Immature natural killer cell (primary cell): ENCODE measurements around the gene TRMT2B. TPM values are rescaled to one million over a fixed set of nuclear protein-coding genes. Genes with fewer than 3 reads are reported as not detected.
A peak's percentile ranks its signal among the peaks of the same experiment; 100 is the strongest.
"Not testable (repeated sequence)": the region's sequence is repeated elsewhere in the genome, so short reads cannot be mapped to it uniquely, and the experiment has no call there.

Experiments
- DNase-seq, 3 donors: peaks; one replicate each; pipeline ENCODE4 v3.0.0; 2022; ENCODE audit warnings: mixed read lengths in 1 of 3
- H3K27ac Mint-ChIP-seq, 6 donors: one replicate each; pipeline ENCODE4 v1.8.0; 2020; ENCODE audit warnings: mixed read lengths in 6 of 6, mild to moderate bottlenecking in 5 of 6, inconsistent platforms in 4 of 6, moderate library complexity in 3 of 6
- H3K27me3 Mint-ChIP-seq, 3 donors: one replicate each; pipeline ENCODE4 v1.8.0; 2020 to 2021; ENCODE audit warnings: low read depth in 3 of 3, mild to moderate bottlenecking in 3 of 3, mixed read lengths in 3 of 3, moderate library complexity in 3 of 3, inconsistent platforms in 1 of 3
- H3K36me3 Mint-ChIP-seq, 3 donors: one replicate each; pipeline ENCODE4 v1.8.0; 2020; ENCODE audit warnings: mixed read lengths in 3 of 3, inconsistent platforms in 2 of 3, mild to moderate bottlenecking in 2 of 3
- H3K4me1 Mint-ChIP-seq, 2 donors: one replicate each; pipeline ENCODE4 v1.8.0; 2020; ENCODE audit warnings: inconsistent platforms in 2 of 2, mild to moderate bottlenecking in 2 of 2, mixed read lengths in 2 of 2, moderate library complexity in 1 of 2
- H3K4me3 Mint-ChIP-seq, 5 donors: one replicate each; pipeline ENCODE4 v1.8.0; 2020; ENCODE audit warnings: mild to moderate bottlenecking in 5 of 5, mixed read lengths in 5 of 5, inconsistent platforms in 3 of 5, moderate library complexity in 3 of 5
- H3K9me3 Mint-ChIP-seq, 6 donors: one replicate each; pipeline ENCODE4 v1.8.0; 2020; ENCODE audit warnings: mild to moderate bottlenecking in 6 of 6, mixed read lengths in 6 of 6, inconsistent platforms in 4 of 6, moderate library complexity in 3 of 6
- polyA plus RNA-seq, 3 donors: library from polyadenylated mRNA; unstranded; fragments of 300-500 nt; fragmentation: Illumina TruSeq; gene quantifications; one replicate each; pipeline ENCODE4 v1.2.3, GENCODE V29; 2021

The TRMT2B gene
- polyA plus RNA-seq, 3 donors from 2014 or later, result 33.4 to 65.8 (median 36.3) TPM

DNA sequence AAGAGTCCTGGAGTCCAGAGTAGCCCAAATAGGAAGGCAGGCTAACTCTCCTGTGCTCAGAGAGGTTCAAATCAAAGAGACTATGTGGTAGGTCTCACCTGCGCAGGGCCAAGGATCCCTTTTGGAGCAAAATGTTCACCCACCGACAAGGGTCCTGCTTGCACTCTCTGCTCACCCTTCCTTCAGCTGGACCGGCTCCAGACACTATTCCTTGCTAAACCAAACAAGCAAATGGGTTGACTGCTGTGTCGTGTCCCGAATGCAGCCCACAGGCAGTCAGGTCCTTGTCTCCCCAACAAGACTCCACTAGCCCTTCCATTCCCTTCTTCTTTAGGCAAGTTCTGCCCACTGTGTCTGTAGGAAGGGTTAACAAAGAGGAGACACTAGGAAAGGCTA lies 760 bp downstream of the TRMT2B start:
- Mint-ChIP-seq H3K27ac (peak overlapping the region; percentile 94 to 98 (median 96)), H3K36me3 (peaks cover 0 to 4% (median 0%) of the 10 kb centered on the region in 3 donors), H3K9me3 (peaks cover 0 to 2% (median 0%) of the 10 kb centered on the region in 6 donors), H3K4me3 (peak overlapping the region; percentile 85 to 97 (median 92)), H3K27me3 (peaks cover 2 to 3% (median 3%) of the 10 kb centered on the region in 3 donors), H3K4me1 (peaks cover 28 to 30% of the 10 kb centered on the region in 2 donors)
- DNase-seq, result no peak

DNA sequence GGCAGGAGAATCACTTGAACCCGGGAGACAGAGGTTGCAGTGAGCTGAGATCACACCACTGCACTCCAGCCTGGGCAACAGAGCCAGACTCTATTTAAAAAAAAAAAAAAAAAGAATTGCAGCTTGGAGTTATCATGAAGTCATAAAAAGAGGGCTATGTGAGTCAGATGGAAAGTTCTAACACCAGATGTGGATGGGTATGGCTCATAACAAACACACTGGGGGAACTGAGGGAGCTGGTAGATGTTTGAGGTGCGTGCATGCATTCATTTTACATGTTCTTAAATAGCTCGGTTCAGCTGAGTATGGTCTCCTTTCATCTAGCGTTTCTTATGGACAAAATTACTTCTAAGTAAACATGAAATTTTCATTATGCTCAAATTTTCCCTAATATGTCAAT lies 11.7 kb downstream of the TRMT2B start:
- Mint-ChIP-seq H3K27me3 (no peaks in the 10 kb centered on the region), H3K36me3 (peaks cover 0 to 16% (median 4%) of the 10 kb centered on the region in 3 donors), H3K27ac (no peak overlapping the region), H3K4me1 (no peaks in the 10 kb centered on the region), H3K4me3 (no peak overlapping the region), H3K9me3 (no peaks in the 10 kb centered on the region)
- no peak for DNase-seq

DNA sequence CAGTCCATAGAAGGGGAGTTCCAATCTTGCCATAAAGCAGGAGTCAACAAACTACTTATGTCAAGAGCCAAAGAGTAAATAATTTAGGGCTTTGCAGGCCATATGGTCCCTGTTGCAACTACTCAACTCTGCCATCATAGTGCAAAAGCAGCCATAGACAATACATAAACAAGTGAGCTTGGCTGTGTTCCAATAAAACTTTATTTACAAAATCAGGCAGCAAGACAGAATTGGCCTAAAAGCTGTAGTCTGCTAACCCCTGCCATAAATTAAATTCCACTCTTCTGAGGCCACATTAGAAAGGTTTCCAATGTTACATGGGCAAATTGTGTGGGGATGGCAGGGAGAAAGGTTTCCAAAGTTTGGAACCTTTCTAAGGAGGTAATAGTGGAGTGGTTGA lies 14.7 kb downstream of the TRMT2B start:
- no peak for DNase-seq
- Mint-ChIP-seq H3K4me3 (no peak overlapping the region), H3K27ac (peak overlapping the region in 1 of 6 donors; percentile 43), H3K4me1 (no peaks in the 10 kb centered on the region), H3K9me3 (no peaks in the 10 kb centered on the region), H3K27me3 (no peaks in the 10 kb centered on the region), H3K36me3 (peaks cover 0 to 15% (median 4%) of the 10 kb centered on the region in 3 donors)

DNA sequence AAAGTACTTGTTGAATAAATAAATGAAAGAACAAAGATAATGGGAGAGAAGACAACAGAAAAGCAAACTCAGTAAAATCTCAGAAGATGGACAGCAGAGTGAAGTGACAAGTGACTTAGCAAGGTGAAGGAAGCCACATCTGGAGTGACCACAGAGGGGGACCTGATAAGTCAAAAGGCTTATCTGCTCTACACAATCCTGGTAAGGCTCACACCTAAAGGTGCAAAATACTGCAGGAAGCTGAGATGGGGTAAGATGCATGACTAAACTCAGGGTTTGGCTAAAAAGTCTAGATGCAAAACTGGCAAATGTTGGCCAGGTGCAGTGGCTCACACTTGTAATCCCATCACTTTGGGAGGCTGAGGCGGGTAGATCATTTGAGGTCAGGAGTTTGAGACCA lies 22.2 kb downstream of the TRMT2B start:
- peaks cover 10 to 21% (median 14%) of the 10 kb centered on the region in 3 donors for H3K36me3 Mint-ChIP-seq
- H3K27me3 Mint-ChIP-seq, result peaks cover 0 to 6% (median 2%) of the 10 kb centered on the region in 3 donors
- H3K4me3 Mint-ChIP-seq, result peak overlapping the region in 1 of 5 donors; percentile 24
- H3K4me1 Mint-ChIP-seq, result peaks cover 14 to 20% of the 10 kb centered on the region in 2 donors
- H3K9me3 Mint-ChIP-seq, result peaks cover 0 to 2% (median 0%) of the 10 kb centered on the region in 6 donors
- peak overlapping the region in 5 of 6 donors; percentile 5 to 56 (median 48) for H3K27ac Mint-ChIP-seq
- peak; percentile 13 to 28 (median 21) for DNase-seq

DNA sequence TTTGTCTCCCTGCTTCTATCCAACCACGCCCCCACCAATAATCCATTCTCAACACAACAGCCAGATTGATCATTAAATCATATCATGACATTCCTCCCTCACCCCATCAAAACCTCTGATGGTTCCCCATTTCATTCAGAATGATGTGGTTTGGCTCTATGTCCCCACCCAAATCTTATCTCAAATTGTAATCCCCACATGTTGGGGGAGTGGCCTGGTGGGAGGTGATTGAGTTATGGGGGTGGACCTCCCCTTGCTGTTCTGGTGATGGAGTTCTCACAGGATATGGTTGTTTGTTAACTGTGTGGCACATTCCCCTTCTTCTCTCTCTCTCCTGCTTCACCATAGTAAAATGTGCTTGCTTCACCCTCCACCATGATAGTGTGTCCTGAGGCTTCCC lies 23.3 kb downstream of the TRMT2B start:
- no peak for DNase-seq
- H3K27ac Mint-ChIP-seq, result peak overlapping the region in 4 of 6 donors; percentile 0 to 75 (median 18)
- peaks cover 0 to 6% (median 2%) of the 10 kb centered on the region in 3 donors for H3K27me3 Mint-ChIP-seq
- peaks cover 10 to 21% (median 14%) of the 10 kb centered on the region in 3 donors for H3K36me3 Mint-ChIP-seq
- H3K9me3 Mint-ChIP-seq, result peaks cover 0 to 2% (median 0%) of the 10 kb centered on the region in 6 donors
- peaks cover 14 to 20% of the 10 kb centered on the region in 2 donors for H3K4me1 Mint-ChIP-seq
- no peak overlapping the region for H3K4me3 Mint-ChIP-seq

DNA sequence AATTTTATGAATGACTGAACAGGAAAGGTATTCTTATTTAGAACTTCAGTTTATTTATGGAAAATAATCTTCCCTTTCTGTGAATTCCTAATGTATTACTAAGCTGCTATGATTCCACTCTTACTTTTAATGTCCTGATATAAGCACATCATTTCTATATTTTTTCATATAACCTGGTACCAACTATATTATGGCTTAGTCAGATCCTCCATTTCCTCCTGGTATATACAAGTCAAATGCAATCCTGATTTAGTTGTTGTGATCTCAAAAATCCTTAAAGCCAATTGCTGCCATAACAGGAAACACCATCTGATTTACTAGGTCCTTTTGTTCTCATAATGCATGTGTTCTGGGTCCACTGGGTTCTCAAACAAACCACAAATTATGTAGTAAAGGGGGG lies 26.8 kb downstream of the TRMT2B start:
- Mint-ChIP-seq H3K27me3 (peaks cover 0 to 6% (median 2%) of the 10 kb centered on the region in 3 donors), H3K27ac (peak overlapping the region in 1 of 6 donors; percentile 13), H3K9me3 (peaks cover 0 to 2% (median 0%) of the 10 kb centered on the region in 6 donors), H3K4me1 (peaks cover 10 to 14% of the 10 kb centered on the region in 2 donors), H3K4me3 (no peak overlapping the region), H3K36me3 (peaks cover 13 to 24% (median 24%) of the 10 kb centered on the region in 3 donors)
- no peak for DNase-seq

DNA sequence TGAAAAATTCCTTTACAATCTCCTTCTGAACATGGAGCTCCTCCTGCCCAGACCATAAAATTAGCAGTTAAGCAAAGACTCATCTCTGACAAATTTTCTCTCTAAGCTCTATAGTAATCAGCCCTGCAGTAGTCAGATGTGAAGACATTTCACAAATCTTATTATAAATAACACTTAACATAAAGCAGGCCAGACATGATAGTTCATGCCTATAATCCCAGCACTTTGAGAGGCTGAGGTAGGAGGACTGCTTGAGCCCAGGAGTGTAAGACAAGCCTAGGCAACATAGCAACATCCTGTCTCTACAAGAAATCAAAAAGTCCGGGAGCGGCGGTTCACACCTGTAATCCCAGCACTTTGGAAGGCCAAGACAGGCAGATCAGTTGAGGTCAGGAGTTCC lies 29.9 kb downstream of the TRMT2B start:
- no peaks in the 10 kb centered on the region for H3K4me1 Mint-ChIP-seq
- no peak for DNase-seq
- no peak overlapping the region for H3K4me3 Mint-ChIP-seq
- H3K27me3 Mint-ChIP-seq, result no peaks in the 10 kb centered on the region
- peaks cover 0 to 2% (median 0%) of the 10 kb centered on the region in 6 donors for H3K9me3 Mint-ChIP-seq
- H3K27ac Mint-ChIP-seq, result no peak overlapping the region
- peaks cover 3 to 27% (median 4%) of the 10 kb centered on the region in 3 donors for H3K36me3 Mint-ChIP-seq

DNA sequence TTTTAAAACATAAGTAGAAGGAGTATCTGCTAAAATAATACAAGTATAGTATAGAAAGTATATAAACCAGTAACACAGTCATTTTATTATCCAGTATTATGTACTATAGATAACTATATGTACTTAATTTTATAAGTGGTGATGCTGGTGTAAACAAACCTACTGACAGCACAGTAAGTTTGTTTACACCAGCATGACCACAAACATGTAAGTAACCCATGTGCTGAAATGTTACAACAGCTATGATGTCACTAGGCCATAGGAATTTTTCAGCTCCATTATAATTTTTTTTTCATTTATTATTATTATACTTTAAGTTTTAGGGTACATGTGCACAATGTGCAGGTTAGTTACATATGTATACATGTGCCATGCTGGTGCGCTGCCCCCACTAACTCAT lies 39.9 kb downstream of the TRMT2B start:
- peaks cover 0 to 11% (median 4%) of the 10 kb centered on the region in 3 donors for H3K36me3 Mint-ChIP-seq
- H3K27ac Mint-ChIP-seq, DNase-seq, H3K9me3 Mint-ChIP-seq, H3K27me3 Mint-ChIP-seq, H3K4me1 Mint-ChIP-seq, H3K4me3 Mint-ChIP-seq: not testable (repeated sequence)

DNA sequence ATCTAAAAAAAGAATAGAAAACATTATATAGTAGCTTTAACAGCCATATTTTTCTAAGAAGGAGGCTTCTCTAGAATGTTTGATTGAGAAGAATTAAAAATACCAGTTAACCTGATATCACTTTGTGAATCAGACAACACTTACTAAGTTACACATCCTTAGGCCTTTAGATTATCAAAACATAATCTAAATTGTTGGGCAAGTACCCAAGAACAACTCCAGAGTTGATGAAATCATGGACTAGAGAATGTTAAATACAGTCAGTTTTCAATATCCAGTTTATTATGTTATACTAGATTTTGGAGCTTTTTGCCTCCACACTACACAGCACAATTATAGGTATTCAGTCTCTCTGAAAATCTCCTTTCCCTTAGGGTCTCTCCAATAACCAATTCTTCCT lies 42.8 kb downstream of the TRMT2B start:
- DNase-seq, result no peak
- Mint-ChIP-seq H3K27ac (no peak overlapping the region), H3K4me3 (no peak overlapping the region), H3K9me3 (no peaks in the 10 kb centered on the region), H3K4me1 (no peaks in the 10 kb centered on the region), H3K36me3 (peaks cover 0 to 10% (median 4%) of the 10 kb centered on the region in 3 donors), H3K27me3 (peaks cover 0 to 5% (median 4%) of the 10 kb centered on the region in 3 donors)

DNA sequence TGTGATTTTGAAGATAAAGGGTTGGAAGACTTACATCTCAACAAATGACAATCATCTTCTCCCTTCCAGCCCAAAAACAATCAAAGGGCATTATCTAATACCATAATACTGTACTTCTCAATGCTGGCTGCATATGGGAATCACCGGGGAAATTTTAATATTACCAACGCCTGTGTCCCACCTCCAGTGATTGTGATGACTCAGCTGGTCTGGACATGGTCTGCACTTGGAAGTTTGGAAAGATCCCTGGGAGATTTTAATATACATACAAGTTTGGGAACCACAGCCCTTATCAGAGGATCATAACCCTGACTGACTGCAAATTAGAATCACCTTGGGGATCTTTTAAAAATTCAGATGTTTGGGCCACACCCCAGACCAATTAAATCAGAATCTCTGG lies 52.5 kb downstream of the TRMT2B start:
- H3K27me3 Mint-ChIP-seq, result no peaks in the 10 kb centered on the region
- H3K36me3 Mint-ChIP-seq, result peaks cover 0 to 3% (median 0%) of the 10 kb centered on the region in 3 donors
- no peak overlapping the region for H3K4me3 Mint-ChIP-seq
- no peaks in the 10 kb centered on the region for H3K9me3 Mint-ChIP-seq
- H3K4me1 Mint-ChIP-seq, result no peaks in the 10 kb centered on the region
- H3K27ac Mint-ChIP-seq, result no peak overlapping the region
- DNase-seq, result no peak

DNA sequence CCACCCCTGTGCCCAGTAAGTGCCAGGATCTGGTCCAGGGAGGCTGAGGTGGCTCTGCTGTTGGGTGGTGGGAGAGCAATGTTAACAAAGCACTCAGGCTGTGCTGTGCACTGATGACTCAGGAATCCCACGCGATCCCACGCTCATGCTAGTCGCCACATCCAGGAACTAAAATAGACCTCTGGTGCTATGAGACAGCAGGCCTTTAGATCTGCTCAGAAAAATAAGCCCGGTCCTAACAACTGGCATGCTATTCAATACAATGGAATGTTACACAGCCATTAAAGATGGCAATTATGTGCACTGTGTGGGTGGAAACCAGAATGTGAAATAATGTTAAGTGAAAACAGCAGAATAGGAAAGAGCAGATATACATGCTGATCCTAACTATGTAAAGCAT lies 56.4 kb downstream of the TRMT2B start:
- Mint-ChIP-seq H3K27ac (no peak overlapping the region), H3K4me1 (no peaks in the 10 kb centered on the region), H3K27me3 (no peaks in the 10 kb centered on the region), H3K9me3 (no peaks in the 10 kb centered on the region), H3K36me3 (peaks cover 0 to 3% (median 0%) of the 10 kb centered on the region in 3 donors), H3K4me3 (no peak overlapping the region)
- no peak for DNase-seq

DNA sequence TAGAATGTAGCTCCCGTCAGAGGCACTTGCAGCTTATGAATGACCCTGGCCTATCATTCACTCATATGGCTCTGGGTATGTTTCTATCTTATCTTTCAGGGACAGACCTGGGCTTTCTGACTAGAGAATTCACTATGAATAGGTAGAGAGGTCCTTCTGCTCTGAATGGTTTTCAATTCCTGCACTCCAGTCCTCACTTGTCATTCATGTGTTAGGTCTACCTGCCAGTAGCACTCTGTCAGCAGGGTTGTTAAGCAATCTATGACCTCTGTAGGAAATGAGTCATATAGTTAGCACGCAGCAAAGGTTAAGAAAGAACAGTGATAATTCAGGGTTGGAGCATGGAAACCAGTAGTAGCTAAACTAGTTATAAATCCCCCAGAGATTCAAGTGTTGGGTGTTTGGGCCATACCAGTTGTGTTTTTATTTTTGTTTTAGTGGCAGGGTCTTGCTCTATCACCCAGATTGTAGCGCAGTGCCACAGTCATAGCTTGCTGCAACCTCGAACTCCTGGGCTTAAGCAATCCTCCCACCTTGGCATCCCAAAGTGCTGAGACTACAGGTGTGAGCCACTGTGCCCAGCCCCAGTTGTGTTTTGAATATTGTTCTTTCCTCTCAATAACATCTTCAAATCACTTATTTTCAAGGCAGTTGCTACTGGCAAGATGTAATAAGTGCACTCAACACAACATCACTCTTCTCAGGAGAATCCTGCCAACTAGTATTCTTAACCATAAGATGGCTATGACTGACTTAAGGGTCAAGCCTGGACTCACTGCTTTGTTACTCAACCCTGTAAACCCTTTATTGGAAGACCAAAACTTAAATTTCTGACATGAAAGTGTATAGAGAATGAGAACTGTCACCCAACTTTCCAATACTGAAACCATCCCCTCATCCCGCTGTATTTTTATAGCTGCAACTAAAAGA lies 57.3 kb downstream of the TRMT2B start:
- Mint-ChIP-seq H3K36me3 (peaks cover 0 to 3% (median 0%) of the 10 kb centered on the region in 3 donors), H3K27me3 (no peaks in the 10 kb centered on the region), H3K27ac (no peak overlapping the region), H3K9me3 (no peaks in the 10 kb centered on the region), H3K4me3 (no peak overlapping the region), H3K4me1 (no peaks in the 10 kb centered on the region)
- DNase-seq, result no peak

DNA sequence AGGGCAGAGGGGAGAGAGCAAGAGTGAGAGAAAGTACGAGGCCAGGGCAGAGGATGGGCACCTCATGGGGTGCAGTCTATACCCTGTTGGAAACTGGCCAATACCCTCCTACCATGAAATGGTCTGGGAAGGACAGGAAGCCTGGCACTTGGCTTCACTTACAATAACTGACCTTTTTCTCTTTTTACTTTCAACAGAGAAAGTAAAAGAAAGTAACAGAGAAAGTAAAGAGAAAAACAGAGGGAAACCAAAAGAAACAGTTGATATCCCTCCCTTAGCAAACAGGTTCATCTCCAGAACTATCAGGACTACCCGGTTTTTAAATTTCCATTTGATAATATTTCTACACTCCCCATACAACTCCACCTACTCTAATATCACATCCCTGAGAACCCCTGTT lies 61.8 kb downstream of the TRMT2B start:
- no peak overlapping the region for H3K4me3 Mint-ChIP-seq
- peaks cover 0 to 4% (median 4%) of the 10 kb centered on the region in 3 donors for H3K36me3 Mint-ChIP-seq
- no peak overlapping the region for H3K27ac Mint-ChIP-seq
- H3K27me3 Mint-ChIP-seq, result peaks cover 0 to 1% (median under 1%) of the 10 kb centered on the region in 3 donors
- DNase-seq, result no peak
- H3K9me3 Mint-ChIP-seq, result no peaks in the 10 kb centered on the region
- H3K4me1 Mint-ChIP-seq, result no peaks in the 10 kb centered on the region

DNA sequence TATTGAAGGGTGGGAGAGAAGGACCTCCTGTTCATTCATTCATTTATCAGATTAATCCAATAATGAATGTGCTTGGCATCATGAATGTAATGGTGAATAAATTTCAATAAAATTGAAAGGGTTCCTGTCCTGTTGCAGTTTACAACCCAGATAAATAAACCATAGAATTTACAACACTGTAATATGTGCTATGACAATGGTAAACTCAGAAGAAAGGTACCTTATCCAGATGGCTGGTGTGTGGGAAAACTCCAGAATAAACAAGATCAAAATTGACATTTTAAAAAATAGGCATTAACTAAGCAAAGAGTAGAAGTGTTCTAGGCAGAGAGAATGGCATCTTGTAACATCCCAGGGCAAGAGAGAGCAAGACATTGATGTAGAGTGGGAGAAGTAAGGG lies 67.1 kb downstream of the TRMT2B start:
- Mint-ChIP-seq H3K36me3 (peaks cover 0 to 8% (median 4%) of the 10 kb centered on the region in 3 donors), H3K4me1 (no peaks in the 10 kb centered on the region), H3K4me3 (no peak overlapping the region), H3K27ac (no peak overlapping the region), H3K27me3 (peaks cover 0 to 3% (median 2%) of the 10 kb centered on the region in 3 donors), H3K9me3 (peaks cover 0 to 3% (median 0%) of the 10 kb centered on the region in 6 donors)
- DNase-seq, result no peak
